Measurements from ENCODE around the gene TCN2.

The TCN2 gene

DNA sequence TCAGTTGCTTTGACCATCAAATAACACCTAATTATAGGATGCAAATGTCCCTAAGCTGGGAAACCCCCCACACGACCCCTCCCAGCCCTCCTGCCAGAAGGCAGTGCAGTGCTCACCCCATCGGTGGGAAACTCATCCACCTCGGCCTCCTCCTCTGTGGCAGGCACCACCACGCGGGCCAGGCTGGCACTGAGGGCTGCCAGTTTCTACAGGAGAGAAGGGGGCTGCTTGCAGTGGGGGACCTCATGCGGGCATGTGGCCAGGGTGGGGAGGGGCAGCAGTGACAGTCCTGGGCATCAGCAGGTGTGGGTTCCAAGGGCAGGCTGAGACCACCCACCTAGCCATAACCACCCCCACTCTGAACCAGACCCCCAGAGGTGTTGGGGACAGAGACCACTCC lies 26.1 kb upstream of the TCN2 start:
- H3K23ac ChIP-seq (ENCODE audit: low read length in 2 of 2): no peak overlapping the region
- H2BK5ac ChIP-seq (ENCODE audit: low read depth, low read length, poor library complexity, severe bottlenecking): no peak overlapping the region
- H3K4me3 ChIP-seq (ENCODE audit: insufficient read depth in 1 of 2, low read depth in 1 of 2, low read length in 2 of 2): no peak overlapping the region
- DNase-seq: no peak
- H2AK5ac ChIP-seq (ENCODE audit: low read length, severe bottlenecking): no peak overlapping the region
- H2BK12ac ChIP-seq (ENCODE audit: low read length in 2 of 2): no peak overlapping the region
- peaks cover 47% of the 10 kb centered on the region for H3K79me1 ChIP-seq (replicated peaks; ENCODE audit: low read length, poor library complexity, severe bottlenecking)
- H3K9me3 ChIP-seq (ENCODE audit: control insufficient read depth, low read length): no peaks in the 10 kb centered on the region
- H3K18ac ChIP-seq (ENCODE audit: low read depth in 1 of 2, low read length in 2 of 2): no peak overlapping the region
- no peak overlapping the region for H3K4ac ChIP-seq (ENCODE audit: low read depth in 1 of 2, low read length in 2 of 2)
- H3K27me3 ChIP-seq (ENCODE audit: control insufficient read depth in 1 of 2, insufficient read depth in 1 of 2, low read length in 2 of 2): no peaks in the 10 kb centered on the region
- no peak overlapping the region for H2AFZ ChIP-seq (ENCODE audit: low read depth, low read length)
- H2BK15ac ChIP-seq (ENCODE audit: low read depth, poor library complexity, severe bottlenecking): no peak overlapping the region
- 89% methylated on average over 5 of the region's 6 CpGs for WGBS
- H4K91ac ChIP-seq (ENCODE audit: low read length): no peak overlapping the region
- H3K36me3 ChIP-seq (ENCODE audit: control insufficient read depth in 1 of 2, insufficient read depth in 2 of 2, low read depth in 1 of 2, low read length in 2 of 2): peaks cover 97 to 99% of the 10 kb centered on the region in 2 experiments
- no peak overlapping the region for H3K9ac ChIP-seq (ENCODE audit: low read length)
- H3K14ac ChIP-seq (ENCODE audit: low read length in 2 of 2): no peak overlapping the region
- no peak overlapping the region for H3K4me2 ChIP-seq (ENCODE audit: low read length, poor library complexity, severe bottlenecking)
- no peak overlapping the region for H4K8ac ChIP-seq (ENCODE audit: low read length)
- peaks cover under 1% of the 10 kb centered on the region for H3K4me1 ChIP-seq (ENCODE audit: control insufficient read depth, insufficient read depth, low read depth, low read length)
- H3K27ac ChIP-seq (ENCODE audit: low read length, poor library complexity, severe bottlenecking): no peak overlapping the region
- no peak overlapping the region for H2BK120ac ChIP-seq (ENCODE audit: low read depth, low read length)

- no peak overlapping the region for H2AK5ac ChIP-seq (ENCODE audit: low read length, severe bottlenecking)
- H3K18ac ChIP-seq (ENCODE audit: low read depth in 1 of 2, low read length in 2 of 2): no peak overlapping the region
- H2BK5ac ChIP-seq (ENCODE audit: low read depth, low read length, poor library complexity, severe bottlenecking): no peak overlapping the region
- peaks cover 55% of the 10 kb centered on the region for H3K79me1 ChIP-seq (replicated peaks; ENCODE audit: low read length, poor library complexity, severe bottlenecking)
- no peak overlapping the region for H3K4ac ChIP-seq (ENCODE audit: low read depth in 1 of 2, low read length in 2 of 2)
- H3K9ac ChIP-seq (ENCODE audit: low read length): peak overlapping the region; percentile 18
- no peak overlapping the region for H4K8ac ChIP-seq (ENCODE audit: low read length)
- no peak overlapping the region for H3K14ac ChIP-seq (ENCODE audit: low read length in 2 of 2)
- no peak overlapping the region for H4K91ac ChIP-seq (ENCODE audit: low read length)
- no peak overlapping the region for H3K4me2 ChIP-seq (ENCODE audit: low read length, poor library complexity, severe bottlenecking)
- no peak overlapping the region for H3K23ac ChIP-seq (ENCODE audit: low read length in 2 of 2)
- no peak overlapping the region for H3K27ac ChIP-seq (ENCODE audit: low read length, poor library complexity, severe bottlenecking)
- H3K4me3 ChIP-seq (ENCODE audit: insufficient read depth in 1 of 2, low read depth in 1 of 2, low read length in 2 of 2): no peak overlapping the region
- no peaks in the 10 kb centered on the region for H3K4me1 ChIP-seq (ENCODE audit: control insufficient read depth, insufficient read depth, low read depth, low read length)
- H2AFZ ChIP-seq (ENCODE audit: low read depth, low read length): no peak overlapping the region
- H3K9me3 ChIP-seq (ENCODE audit: control insufficient read depth, low read length): no peaks in the 10 kb centered on the region
- no peaks in the 10 kb centered on the region for H3K27me3 ChIP-seq (ENCODE audit: control insufficient read depth in 1 of 2, insufficient read depth in 1 of 2, low read length in 2 of 2)
- no peak overlapping the region for H2BK15ac ChIP-seq (ENCODE audit: low read depth, poor library complexity, severe bottlenecking)
- H2BK12ac ChIP-seq (ENCODE audit: low read length in 2 of 2): no peak overlapping the region
- H2BK120ac ChIP-seq (ENCODE audit: low read depth, low read length): no peak overlapping the region
- WGBS: 95% methylated on average over 6 of the region's 6 CpGs
- H3K36me3 ChIP-seq (ENCODE audit: control insufficient read depth in 1 of 2, insufficient read depth in 2 of 2, low read depth in 1 of 2, low read length in 2 of 2): peaks cover 97 to 99% of the 10 kb centered on the region in 2 experiments
- no peak for DNase-seq
Observed at GRCh38 chr22:30582051-30582450, 24.9 kb upstream of the TCN2 start.

DNA sequence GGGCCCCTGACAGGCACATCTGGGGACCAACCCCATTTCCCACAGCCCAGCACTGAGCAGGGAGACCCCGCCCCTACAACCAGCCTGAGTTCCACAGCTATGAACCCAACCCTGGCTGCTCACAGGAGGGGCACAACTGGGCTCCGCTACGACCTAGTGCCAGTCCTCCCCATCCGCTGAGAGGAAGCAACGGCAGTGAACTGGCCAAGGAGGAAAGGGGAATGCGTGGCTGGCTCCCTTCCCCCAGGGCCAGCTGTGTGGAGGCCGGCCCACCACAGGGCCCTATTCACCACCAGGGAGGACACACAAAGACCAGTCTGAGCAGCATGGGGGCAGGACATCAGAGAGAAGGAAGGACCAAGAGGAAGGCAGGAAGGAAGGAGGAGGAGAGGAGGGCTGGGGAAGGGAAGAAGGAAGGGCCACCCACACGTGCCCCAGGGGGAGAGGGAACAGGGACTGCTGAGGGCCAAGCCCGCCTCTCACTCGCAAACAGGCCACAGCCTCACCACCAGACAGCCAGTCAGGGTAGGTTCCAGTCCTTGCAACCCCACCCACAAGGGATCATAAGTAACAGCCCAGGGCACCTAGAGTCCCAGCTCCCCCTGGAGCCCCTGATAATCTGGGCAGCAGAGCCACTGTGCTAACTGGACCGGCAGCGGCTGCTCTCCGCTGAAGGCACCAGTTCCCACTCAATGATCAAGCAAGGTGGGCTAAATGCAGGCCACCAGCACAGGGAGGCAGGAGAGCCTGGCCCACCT lies 24.0 kb upstream of the TCN2 start:
- no peaks in the 10 kb centered on the region for H3K4me1 ChIP-seq (ENCODE audit: control insufficient read depth, insufficient read depth, low read depth, low read length)
- no peak overlapping the region for H2AFZ ChIP-seq (ENCODE audit: low read depth, low read length)
- no peak overlapping the region for H3K18ac ChIP-seq (ENCODE audit: low read depth in 1 of 2, low read length in 2 of 2)
- H3K14ac ChIP-seq (ENCODE audit: low read length in 2 of 2): no peak overlapping the region
- 92% methylated on average over 13 of the region's 13 CpGs for WGBS
- H3K27ac ChIP-seq (ENCODE audit: low read length, poor library complexity, severe bottlenecking): no peak overlapping the region
- H3K9me3 ChIP-seq (ENCODE audit: control insufficient read depth, low read length): no peaks in the 10 kb centered on the region
- no peak overlapping the region for H3K4ac ChIP-seq (ENCODE audit: low read depth in 1 of 2, low read length in 2 of 2)
- no peak overlapping the region for H2BK15ac ChIP-seq (ENCODE audit: low read depth, poor library complexity, severe bottlenecking)
- H2AK5ac ChIP-seq (ENCODE audit: low read length, severe bottlenecking): no peak overlapping the region
- no peak for DNase-seq
- H4K91ac ChIP-seq (ENCODE audit: low read length): peak overlapping the region; percentile 39
- peaks cover 97 to 99% of the 10 kb centered on the region in 2 experiments for H3K36me3 ChIP-seq (ENCODE audit: control insufficient read depth in 1 of 2, insufficient read depth in 2 of 2, low read depth in 1 of 2, low read length in 2 of 2)
- no peak overlapping the region for H3K4me2 ChIP-seq (ENCODE audit: low read length, poor library complexity, severe bottlenecking)
- no peaks in the 10 kb centered on the region for H3K27me3 ChIP-seq (ENCODE audit: control insufficient read depth in 1 of 2, insufficient read depth in 1 of 2, low read length in 2 of 2)
- no peak overlapping the region for H3K23ac ChIP-seq (ENCODE audit: low read length in 2 of 2)
- H3K4me3 ChIP-seq (ENCODE audit: insufficient read depth in 1 of 2, low read depth in 1 of 2, low read length in 2 of 2): no peak overlapping the region
- peaks cover 63% of the 10 kb centered on the region for H3K79me1 ChIP-seq (replicated peaks; ENCODE audit: low read length, poor library complexity, severe bottlenecking)
- peak overlapping the region; percentile 18 for H3K9ac ChIP-seq (ENCODE audit: low read length)
- no peak overlapping the region for H2BK12ac ChIP-seq (ENCODE audit: low read length in 2 of 2)
- no peak overlapping the region for H4K8ac ChIP-seq (ENCODE audit: low read length)
- H2BK5ac ChIP-seq (ENCODE audit: low read depth, low read length, poor library complexity, severe bottlenecking): no peak overlapping the region
- H2BK120ac ChIP-seq (ENCODE audit: low read depth, low read length): no peak overlapping the region

- H3K9me3 ChIP-seq (ENCODE audit: control insufficient read depth, low read length): no peaks in the 10 kb centered on the region
- peaks cover 98% of the 10 kb centered on the region in 2 experiments for H3K36me3 ChIP-seq (ENCODE audit: control insufficient read depth in 1 of 2, insufficient read depth in 2 of 2, low read depth in 1 of 2, low read length in 2 of 2)
- no peak overlapping the region for H3K4ac ChIP-seq (ENCODE audit: low read depth in 1 of 2, low read length in 2 of 2)
- no peak overlapping the region for H2BK5ac ChIP-seq (ENCODE audit: low read depth, low read length, poor library complexity, severe bottlenecking)
- no peak overlapping the region for H2AK5ac ChIP-seq (ENCODE audit: low read length, severe bottlenecking)
- no peak overlapping the region for H3K27ac ChIP-seq (ENCODE audit: low read length, poor library complexity, severe bottlenecking)
- no peak overlapping the region for H2AFZ ChIP-seq (ENCODE audit: low read depth, low read length)
- H2BK15ac ChIP-seq (ENCODE audit: low read depth, poor library complexity, severe bottlenecking): no peak overlapping the region
- no peak overlapping the region for H3K23ac ChIP-seq (ENCODE audit: low read length in 2 of 2)
- no peak overlapping the region for H4K8ac ChIP-seq (ENCODE audit: low read length)
- H3K14ac ChIP-seq (ENCODE audit: low read length in 2 of 2): no peak overlapping the region
- 98% methylated on average over 15 of the region's 15 CpGs for WGBS
- no peak for DNase-seq
- H4K91ac ChIP-seq (ENCODE audit: low read length): peak overlapping the region; percentile 41
- no peak overlapping the region for H3K4me3 ChIP-seq (ENCODE audit: insufficient read depth in 1 of 2, low read depth in 1 of 2, low read length in 2 of 2)
- H3K4me1 ChIP-seq (ENCODE audit: control insufficient read depth, insufficient read depth, low read depth, low read length): peaks cover 1% of the 10 kb centered on the region
- H3K18ac ChIP-seq (ENCODE audit: low read depth in 1 of 2, low read length in 2 of 2): no peak overlapping the region
- peaks cover 75% of the 10 kb centered on the region for H3K79me1 ChIP-seq (replicated peaks; ENCODE audit: low read length, poor library complexity, severe bottlenecking)
- no peak overlapping the region for H3K9ac ChIP-seq (ENCODE audit: low read length)
- H3K27me3 ChIP-seq (ENCODE audit: control insufficient read depth in 1 of 2, insufficient read depth in 1 of 2, low read length in 2 of 2): no peaks in the 10 kb centered on the region
- H3K4me2 ChIP-seq (ENCODE audit: low read length, poor library complexity, severe bottlenecking): no peak overlapping the region
- H2BK120ac ChIP-seq (ENCODE audit: low read depth, low read length): no peak overlapping the region
- no peak overlapping the region for H2BK12ac ChIP-seq (ENCODE audit: low read length in 2 of 2)
Observed at GRCh38 chr22:30584441-30584840, 22.5 kb upstream of the TCN2 start.
